Activated CD4-positive, alpha-beta T cell treated with anti-CD3 and anti-CD28 coated beads for 36 hours (primary cell): Measurements from ENCODE around the gene BTBD7. TPM values are rescaled to one million over a fixed set of nuclear protein-coding genes. Genes with fewer than 3 reads are reported as not detected.
"Not testable (repeated sequence)": the region's sequence is repeated elsewhere in the genome, so short reads cannot be mapped to it uniquely, and the experiment has no call there.

Experiments
- ATAC-seq: fragments of 200-7000 bp; cut with Tn5 transposase; one replicate; pipeline ENCODE4 v1.10.0; 2021; ENCODE audit warnings: mild to moderate bottlenecking, moderate library complexity
- CTCF ChIA-PET: fragments of 350-600 bp; sonication (Branson Sonifier 250); formaldehyde crosslinking; loops from one replicate; lab custom pipeline; 2021; ENCODE audit warnings: antibody characterized with exemption; lab: Charles Lee
- POLR2A ChIA-PET: fragments of 350-600 bp; sonication (Branson Sonifier 250); formaldehyde crosslinking; loops from one replicate; lab custom pipeline; 2021; ENCODE audit warnings: antibody characterized with exemption, inconsistent platforms; lab: Charles Lee
- DNase-seq: peaks from one replicate; pipeline ENCODE4 v3.0.0-alpha.2; 2020
- H3K27ac Mint-ChIP-seq: one replicate; pipeline ENCODE4 v1.8.0; 2021; ENCODE audit warnings: mixed read lengths
- H3K27me3 Mint-ChIP-seq: one replicate; pipeline ENCODE4 v1.8.0; 2021; ENCODE audit warnings: mixed read lengths
- H3K36me3 Mint-ChIP-seq: one replicate; pipeline ENCODE4 v1.8.0; 2021; ENCODE audit warnings: low read depth, mixed read lengths
- H3K4me1 Mint-ChIP-seq: one replicate; pipeline ENCODE4 v1.8.0; 2021; ENCODE audit warnings: mixed read lengths
- H3K4me3 Mint-ChIP-seq: one replicate; pipeline ENCODE4 v1.8.0; 2021; ENCODE audit warnings: mild to moderate bottlenecking, moderate library complexity, mixed read lengths
- H3K9me3 Mint-ChIP-seq: one replicate; pipeline ENCODE4 v1.8.0; 2021; ENCODE audit warnings: low read depth, mixed read lengths
- intact Hi-C, 2 experiments: fragments of 100-400 bp; cut with DNase I in 1 of 2; cut with micrococcal nuclease in 1 of 2; formaldehyde crosslinking; loops; one replicate each; pipeline versions ENCODE4 v1.14.2 to v1.15.1; 2022 to 2024; cut with DNase I, micrococcal nuclease
- total RNA-seq, 2 experiments: library from RNA; stranded (reverse); gene quantifications; one replicate each; pipeline ENCODE4 v1.2.3, GENCODE V29; 2021

BTBD7 gene
- total RNA-seq: 1 to 10 TPM; 6.5 to 9.5 TPM

DNA sequence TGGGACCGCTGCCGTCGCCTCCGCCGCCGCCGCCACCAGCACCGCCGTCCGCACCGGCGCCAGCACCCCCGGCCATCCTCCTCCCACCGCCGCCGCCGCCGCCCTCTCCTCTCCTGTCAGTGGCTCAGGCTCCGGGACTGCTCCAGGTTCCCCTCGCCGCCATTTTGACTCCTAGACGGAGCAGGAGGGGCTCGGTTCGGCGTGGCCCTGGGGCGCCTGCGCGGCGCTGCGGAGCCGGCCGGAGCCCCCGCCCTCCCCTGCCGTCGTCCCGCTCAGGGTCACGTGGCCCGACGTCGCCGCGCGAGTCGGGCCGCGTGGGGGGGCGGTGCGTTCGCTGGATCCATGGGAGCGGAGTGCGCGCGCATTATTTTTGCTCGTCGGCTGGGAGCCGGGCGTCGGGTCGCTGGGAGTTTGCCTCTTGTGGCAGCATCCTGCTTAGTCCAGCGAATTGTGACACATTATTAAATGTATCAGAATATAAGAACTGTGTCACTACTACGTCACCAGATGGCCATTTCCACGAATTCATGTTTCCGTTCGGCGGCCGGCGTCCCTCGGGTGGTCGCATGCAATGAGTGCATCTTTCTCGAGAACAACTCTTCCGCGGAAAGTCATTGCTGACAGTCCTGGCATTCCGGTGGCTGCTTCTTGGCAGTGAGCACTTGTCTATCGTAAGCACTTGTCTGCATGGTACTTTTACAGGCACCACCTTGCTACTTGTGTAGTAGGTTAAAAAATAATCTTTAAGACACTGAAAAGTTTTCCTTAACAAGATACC, at the start of gene BTBD7:
TSS of gene BTBD7 (minus strand) at position 184 of the 778 bp plus-strand sequence. CDS start 36,985 bp downstream, outside the sequence.
- H3K9me3 Mint-ChIP-seq: no peaks in the 10 kb centered on the region
- H3K27ac Mint-ChIP-seq: peak within 1 kb of the TSS; percentile 88
- DNase-seq: peak; percentile 97
- intact Hi-C loops: loop anchor here (1.0 to 10.0 kb wide), 10 partner anchors 126 to 1822 kb away; partner anchors contain the start of genes MOAP1 (in 2 of the 2), DDX24 (in 1 of the 2), DICER1 (in 1 of the 2) and GOLGA5 (in 1 of the 2)
- no peaks in the 10 kb centered on the region for H3K27me3 Mint-ChIP-seq
- ATAC-seq: peak; percentile 94
- POLR2A ChIA-PET: no interaction called here
- peaks cover 46% of the 10 kb centered on the region for H3K4me1 Mint-ChIP-seq
- CTCF ChIA-PET: no interaction called here
- no peaks in the 10 kb centered on the region for H3K36me3 Mint-ChIP-seq
- peak within 1 kb of the TSS; percentile 90 for H3K4me3 Mint-ChIP-seq

GRCh38 chr14:93381644-93382043, 48.8 kb upstream of the BTBD7 start:
- POLR2A ChIA-PET: interaction anchor here (0.6 kb wide), 1 partner anchor 26 kb away, joined by 6 read pairs; no protein-coding TSS in a partner anchor
- H3K27ac Mint-ChIP-seq: no peak overlapping the region
- H3K4me1 Mint-ChIP-seq: no peaks in the 10 kb centered on the region
- ATAC-seq: no peak
- H3K4me3 Mint-ChIP-seq: no peak overlapping the region
- peaks cover 2% of the 10 kb centered on the region for H3K9me3 Mint-ChIP-seq
- peaks cover 28% of the 10 kb centered on the region for H3K27me3 Mint-ChIP-seq
- no peaks in the 10 kb centered on the region for H3K36me3 Mint-ChIP-seq
- intact Hi-C loops: no loop called here
- DNase-seq: no peak
- CTCF ChIA-PET: interaction anchor here (0.6 kb wide), 1 partner anchor 243 kb away, joined by 3 read pairs; no protein-coding TSS in a partner anchor

DNA sequence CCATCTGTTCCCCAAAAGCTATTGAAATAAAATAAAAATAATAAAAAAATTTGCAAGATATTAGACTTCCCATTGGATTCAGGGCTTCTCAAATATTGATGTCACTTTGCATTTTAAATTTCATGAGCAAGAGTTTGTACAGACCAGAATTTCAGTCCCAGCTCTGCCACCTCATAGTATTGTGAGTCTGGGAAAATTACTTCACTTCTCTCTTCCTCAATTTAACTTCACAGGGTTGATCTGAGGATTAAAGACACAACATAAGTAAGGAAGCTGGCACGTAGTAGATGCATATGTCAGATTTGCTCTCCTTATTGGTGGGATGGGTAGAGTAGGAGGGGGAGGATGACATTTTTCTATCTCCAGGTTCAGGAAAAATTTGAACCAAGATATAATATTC, 47.0 kb upstream of the BTBD7 start:
- ATAC-seq (no peak), DNase-seq (no peak)
- no peak overlapping the region for H3K4me3 Mint-ChIP-seq
- peaks cover 19% of the 10 kb centered on the region for H3K27me3 Mint-ChIP-seq
- no peaks in the 10 kb centered on the region for H3K4me1 Mint-ChIP-seq
- ChIA-PET POLR2A (no interaction called here), CTCF (no interaction called here)
- peaks cover 2% of the 10 kb centered on the region for H3K9me3 Mint-ChIP-seq
- H3K36me3 Mint-ChIP-seq: no peaks in the 10 kb centered on the region
- intact Hi-C loops: no loop called here
- no peak overlapping the region for H3K27ac Mint-ChIP-seq

DNA sequence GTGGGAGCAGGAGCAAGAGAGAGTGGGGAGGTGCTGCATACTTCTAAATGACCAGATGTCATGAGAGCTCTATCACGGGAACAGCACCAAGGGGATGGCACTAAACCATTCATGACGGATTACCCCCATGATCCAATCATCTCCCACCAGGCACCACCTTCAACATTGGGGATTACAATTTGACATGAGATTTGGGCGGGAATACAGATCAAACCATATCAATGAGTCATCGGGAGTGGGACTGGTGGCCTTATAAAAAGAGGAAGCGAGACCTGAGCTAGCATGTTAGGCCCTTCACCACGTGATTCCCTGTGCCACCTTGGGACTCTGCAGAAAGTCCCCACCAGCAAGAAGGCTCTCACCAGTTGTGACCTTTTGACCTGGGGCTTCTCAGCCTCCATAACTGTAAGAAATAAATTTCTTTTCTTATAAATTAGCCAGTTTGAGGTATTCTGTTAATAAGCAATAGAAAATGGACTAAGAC, 42.9 kb upstream of the BTBD7 start:
- no peak overlapping the region for H3K27ac Mint-ChIP-seq
- ATAC-seq (no peak), DNase-seq (no peak)
- no peak overlapping the region for H3K4me3 Mint-ChIP-seq
- POLR2A ChIA-PET: no interaction called here
- H3K36me3 Mint-ChIP-seq: no peaks in the 10 kb centered on the region
- H3K9me3 Mint-ChIP-seq: no peaks in the 10 kb centered on the region
- H3K27me3 Mint-ChIP-seq: peaks cover 10% of the 10 kb centered on the region
- intact Hi-C loops: no loop called here
- H3K4me1 Mint-ChIP-seq: no peaks in the 10 kb centered on the region
- CTCF ChIA-PET: no interaction called here

DNA sequence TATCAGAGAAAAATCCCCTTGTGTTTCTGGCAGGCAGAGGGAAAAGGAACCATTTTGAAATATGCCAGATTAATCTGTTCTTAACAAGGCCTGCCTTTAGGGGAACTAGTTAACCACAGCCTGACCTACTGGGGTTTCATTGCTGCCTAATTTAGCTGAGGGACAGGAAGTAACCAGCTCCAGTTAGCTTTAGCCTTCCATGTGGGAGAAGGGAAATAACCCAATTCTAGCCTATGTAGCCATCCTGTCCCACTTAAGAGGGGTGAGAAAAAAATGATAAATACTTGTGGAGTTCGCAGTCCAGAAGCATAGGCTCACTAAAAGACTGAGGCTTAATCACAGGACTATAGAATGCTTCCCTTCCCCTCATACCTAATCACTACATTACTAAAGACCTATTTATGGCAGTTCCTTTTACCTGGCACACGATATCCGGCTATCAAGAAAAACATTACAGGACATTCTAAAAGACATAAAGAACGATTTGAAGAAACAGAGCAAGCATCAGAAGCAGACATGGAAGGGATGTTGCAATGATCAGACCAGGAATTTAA, 37.0 kb upstream of the BTBD7 start:
- Mint-ChIP-seq H3K4me3 (no peak overlapping the region), H3K4me1 (no peaks in the 10 kb centered on the region), H3K27me3 (peaks cover 10% of the 10 kb centered on the region), H3K9me3 (no peaks in the 10 kb centered on the region), H3K36me3 (no peaks in the 10 kb centered on the region), H3K27ac (no peak overlapping the region)
- intact Hi-C loops: no loop called here
- ChIA-PET POLR2A (no interaction called here), CTCF (interaction anchor here (1.3 kb wide), 1 partner anchor 257 kb away, joined by 4 read pairs; no protein-coding TSS in a partner anchor)
- DNase-seq (no peak), ATAC-seq (no peak)

GRCh38 chr14:93368996-93369712, 36.3 kb upstream of the BTBD7 start:
- CTCF ChIA-PET: interaction anchor here (1.3 kb wide), 1 partner anchor 256 kb away, joined by 4 read pairs; no protein-coding TSS in a partner anchor
- Mint-ChIP-seq H3K4me3 (no peak overlapping the region), H3K9me3 (no peaks in the 10 kb centered on the region), H3K36me3 (no peaks in the 10 kb centered on the region), H3K27me3 (peaks cover 10% of the 10 kb centered on the region), H3K4me1 (no peaks in the 10 kb centered on the region), H3K27ac (no peak overlapping the region)
- DNase-seq (no peak), ATAC-seq (no peak)
- intact Hi-C loops: no loop called here
- POLR2A ChIA-PET: no interaction called here

- H3K27ac Mint-ChIP-seq, H3K4me3 Mint-ChIP-seq, H3K27me3 Mint-ChIP-seq, DNase-seq, POLR2A ChIA-PET, H3K4me1 Mint-ChIP-seq, intact Hi-C loops, H3K36me3 Mint-ChIP-seq, H3K9me3 Mint-ChIP-seq, ATAC-seq: not testable (repeated sequence)
- CTCF ChIA-PET: interaction anchor here (0.6 to 0.7 kb wide), 2 partner anchors 8 to 810 kb away, joined by 3 read pairs; no protein-coding TSS in a partner anchor
Observed at GRCh38 chr14:93354873-93355272, 22.0 kb upstream of the BTBD7 start.

GRCh38 chr14:93348292-93348691, 15.5 kb upstream of the BTBD7 start:
- H3K36me3 Mint-ChIP-seq: no peaks in the 10 kb centered on the region
- no peak for ATAC-seq
- H3K4me1 Mint-ChIP-seq: no peaks in the 10 kb centered on the region
- DNase-seq: no peak
- no peaks in the 10 kb centered on the region for H3K27me3 Mint-ChIP-seq
- CTCF ChIA-PET: interaction anchor here (0.6 kb wide), 1 partner anchor 1278 kb away, joined by 3 read pairs; no protein-coding TSS in a partner anchor
- H3K4me3 Mint-ChIP-seq: no peak overlapping the region
- intact Hi-C loops: no loop called here
- POLR2A ChIA-PET: no interaction called here
- peaks cover 3% of the 10 kb centered on the region for H3K9me3 Mint-ChIP-seq
- no peak overlapping the region for H3K27ac Mint-ChIP-seq

DNA sequence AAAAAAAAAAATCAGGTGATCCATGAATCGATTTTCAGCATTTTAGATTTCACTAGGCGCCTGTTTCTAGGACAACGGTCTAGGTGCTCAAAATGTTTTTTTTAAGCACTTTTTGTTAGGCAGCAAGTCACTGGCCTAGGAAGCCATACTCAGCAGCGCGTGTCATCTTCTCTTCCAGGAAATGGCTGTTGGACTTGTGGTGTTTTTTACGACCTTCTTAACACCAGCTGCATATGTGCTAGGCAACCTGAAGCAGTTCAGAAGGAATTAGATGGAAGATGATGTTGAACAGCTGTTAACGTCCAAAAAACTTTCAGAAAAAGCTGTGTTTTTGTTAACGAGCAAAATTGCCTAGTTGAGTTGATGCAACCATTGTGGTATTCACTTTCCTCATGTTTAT, 15.0 kb upstream of the BTBD7 start:
- Mint-ChIP-seq H3K27me3 (no peaks in the 10 kb centered on the region), H3K4me1 (no peaks in the 10 kb centered on the region), H3K36me3 (no peaks in the 10 kb centered on the region), H3K9me3 (peaks cover 3% of the 10 kb centered on the region), H3K27ac (no peak overlapping the region), H3K4me3 (no peak overlapping the region)
- intact Hi-C loops: no loop called here
- ChIA-PET CTCF (interaction anchor here (0.6 kb wide), 1 partner anchor 1277 kb away, joined by 3 read pairs; no protein-coding TSS in a partner anchor), POLR2A (no interaction called here)
- DNase-seq: no peak
- ATAC-seq: no peak

DNA sequence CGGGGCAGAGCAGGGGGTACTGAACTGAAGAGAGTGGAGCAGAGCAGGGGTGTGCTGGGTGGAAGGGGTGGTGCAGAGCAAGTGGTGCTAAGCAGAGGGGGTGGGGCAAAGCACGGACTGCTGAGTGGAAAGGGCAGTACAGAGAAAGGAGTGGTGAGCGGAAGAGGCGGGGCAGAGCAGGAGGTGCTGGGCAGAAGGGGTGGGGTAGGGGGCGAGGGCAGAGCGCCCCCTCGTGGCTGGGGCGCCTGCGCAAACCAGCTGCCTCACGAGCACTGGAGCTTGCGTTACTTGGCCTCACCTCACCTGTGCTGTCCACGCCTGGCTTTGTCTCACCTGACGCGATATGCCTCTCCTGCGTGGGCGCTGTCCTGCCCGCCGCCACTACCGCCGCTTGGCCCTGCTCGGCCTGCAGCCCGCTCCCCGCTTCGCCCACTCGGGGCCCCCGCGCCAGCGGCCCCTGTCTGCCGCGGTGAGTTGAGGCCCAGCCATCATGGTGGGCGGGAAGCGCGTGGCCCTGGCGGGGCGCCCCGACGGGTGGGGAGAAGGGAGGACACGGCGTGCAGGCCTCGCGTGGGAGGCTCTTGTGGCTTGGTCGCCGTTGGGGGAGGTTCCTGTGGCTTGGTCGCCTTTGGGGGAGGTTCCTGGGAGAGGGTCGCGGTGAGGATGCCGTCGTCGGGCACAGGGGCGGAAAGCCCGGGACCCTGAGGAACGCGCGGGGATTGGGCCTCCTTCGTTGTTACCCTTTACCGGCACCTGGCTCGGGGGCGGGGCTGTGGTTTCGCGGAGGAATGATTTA, 14.3 kb upstream of the BTBD7 start, which contains the start of gene COX8C:
TSS of gene COX8C (plus strand) at position 257 of the 796 bp plus-strand sequence. CDS start at position 344, 87 bp downstream.
- peaks cover 3% of the 10 kb centered on the region for H3K9me3 Mint-ChIP-seq
- intact Hi-C loops: no loop called here
- DNase-seq (no peak), ATAC-seq (no peak)
- no peak within 1 kb of the TSS for H3K4me3 Mint-ChIP-seq
- H3K36me3 Mint-ChIP-seq: peaks cover 1% of the 10 kb centered on the region
- ChIA-PET CTCF (no interaction called here), POLR2A (no interaction called here)
- H3K4me1 Mint-ChIP-seq: no peaks in the 10 kb centered on the region
- H3K27me3 Mint-ChIP-seq: no peaks in the 10 kb centered on the region
- H3K27ac Mint-ChIP-seq: no peak within 1 kb of the TSS
